TTC549 (cell line): Measurements from ENCODE around the gene MRPL11.
"Not testable (repeated sequence)": the region's sequence is repeated elsewhere in the genome, so short reads cannot be mapped to it uniquely, and the experiment has no call there.

Experiments
- FAIRE-seq: peaks from 2 replicates; lab custom pipeline; 2012; peaks lifted over from hg19 to GRCh38; lab: Jason Lieb, UNC

The MRPL11 gene

DNA sequence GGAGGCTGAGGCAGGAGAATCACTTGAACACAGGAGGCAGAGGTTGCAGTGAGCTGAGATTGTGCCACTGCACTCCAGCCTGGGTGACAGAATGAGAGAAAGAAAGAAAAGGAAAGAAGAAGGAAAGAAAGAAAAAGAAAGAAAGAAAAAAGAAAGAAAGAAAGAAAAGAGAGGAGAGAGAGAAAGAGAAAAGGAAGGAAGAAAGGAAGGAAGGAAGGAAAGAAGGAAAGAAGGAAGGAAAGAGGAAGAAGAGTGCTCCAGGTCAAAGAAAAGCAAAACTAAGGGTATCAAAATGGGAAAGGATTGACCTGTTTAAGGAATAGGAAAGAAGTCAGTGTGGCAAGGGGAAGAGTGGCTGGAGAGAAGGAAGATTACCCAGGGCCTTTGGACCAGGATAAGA, 7.4 kb downstream of the MRPL11 start:
- not testable (repeated sequence) for FAIRE-seq

GRCh38 chr11:66429983-66430602, 8.6 kb downstream of the MRPL11 start:
- FAIRE-seq, result no peak

GRCh38 chr11:66428933-66429332, 9.7 kb downstream of the MRPL11 start:
- FAIRE-seq, result no peak

DNA sequence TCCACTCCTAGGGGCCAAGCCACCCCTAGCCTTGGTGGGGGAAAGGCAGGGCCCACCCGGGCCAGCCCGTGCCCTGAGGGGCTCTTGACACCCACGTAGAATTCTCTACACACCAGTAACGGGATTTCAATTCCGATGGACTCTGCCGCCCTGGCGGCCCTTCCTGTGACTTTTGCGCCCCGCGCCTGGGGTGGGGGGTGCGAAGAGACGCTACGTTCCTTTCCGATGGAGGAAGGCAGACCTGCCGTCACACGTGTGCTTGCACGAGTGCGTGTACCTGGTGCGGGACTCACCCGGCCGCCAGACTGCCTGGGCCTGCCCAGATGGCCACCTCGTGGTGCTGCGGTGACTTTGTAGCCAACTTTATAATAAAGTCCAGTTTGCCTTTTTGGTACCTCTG, 12.3 kb downstream of the MRPL11 start:
- FAIRE-seq, result no peak

GRCh38 chr11:66421492-66422205, 17.0 kb downstream of the MRPL11 start:
- FAIRE-seq, result no peak

DNA sequence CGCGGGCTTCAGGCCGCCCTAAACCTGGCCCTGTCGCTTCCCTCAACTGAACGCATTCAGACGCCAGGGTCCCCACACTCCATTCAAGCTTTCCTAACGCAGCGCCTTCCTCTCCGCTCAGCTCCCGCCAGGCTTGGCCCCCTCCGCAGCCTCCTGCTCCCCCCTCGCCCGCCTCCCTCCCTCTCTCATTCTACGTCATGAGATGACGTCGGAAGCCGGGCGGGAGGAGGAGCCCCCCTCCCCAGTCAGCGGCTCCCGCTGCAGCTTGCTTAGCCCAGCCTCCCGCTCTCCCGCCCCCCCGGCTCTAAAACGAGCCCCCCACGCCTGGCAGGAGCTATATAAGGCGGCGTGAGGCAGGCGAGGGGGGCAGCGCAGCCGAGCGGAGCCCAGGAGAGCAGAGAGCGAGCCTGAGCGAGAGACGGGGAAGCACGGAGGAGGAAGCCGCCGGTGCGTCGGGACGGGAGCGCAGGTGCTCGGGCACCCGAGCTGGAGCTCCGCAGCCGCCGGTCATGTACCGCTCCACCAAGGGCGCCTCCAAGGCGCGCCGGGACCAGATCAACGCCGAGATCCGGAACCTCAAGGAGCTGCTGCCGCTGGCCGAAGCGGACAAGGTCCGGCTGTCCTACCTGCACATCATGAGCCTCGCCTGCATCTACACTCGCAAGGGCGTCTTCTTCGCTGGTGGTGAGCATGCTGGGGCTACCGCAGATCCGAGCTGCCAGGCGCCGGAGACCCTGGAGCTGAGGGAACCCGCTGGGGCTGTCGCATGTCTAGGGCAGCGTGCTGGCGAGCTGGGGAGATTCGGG, 17.8 kb downstream of the MRPL11 start, which contains the start of gene NPAS4:
Gene NPAS4 (plus strand): TSS at position 365 of the 806 bp plus-strand sequence. CDS start 145 bp downstream, at position 510.
- FAIRE-seq, result no peak

DNA sequence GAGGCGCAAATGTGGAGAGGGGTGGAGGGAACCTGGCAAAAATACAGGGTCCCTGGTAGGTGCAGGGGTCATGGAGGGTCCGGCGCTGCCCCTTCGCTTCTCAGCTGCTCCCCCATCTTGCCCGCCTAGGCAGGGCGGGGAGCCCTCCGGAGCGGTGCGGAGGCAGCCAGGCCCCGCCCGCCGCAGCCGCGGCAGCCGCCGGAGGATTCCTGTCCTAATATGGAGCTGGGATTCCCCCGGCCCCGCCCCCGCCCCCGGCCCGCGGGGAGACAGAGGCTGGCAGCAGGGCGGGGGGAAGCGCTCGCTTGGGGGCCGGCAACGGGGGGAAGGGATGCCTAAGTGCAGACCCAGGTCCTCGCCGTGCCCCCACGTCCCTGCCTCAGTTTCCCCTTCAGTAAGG, 18.8 kb downstream of the MRPL11 start:
- no peak for FAIRE-seq

- no peak for FAIRE-seq
These were observed 19.7 kb downstream of the MRPL11 start for GRCh38 chr11:66418986-66419308.

- FAIRE-seq, result no peak
These were observed 20.3 kb downstream of the MRPL11 start for GRCh38 chr11:66418168-66418985.

DNA sequence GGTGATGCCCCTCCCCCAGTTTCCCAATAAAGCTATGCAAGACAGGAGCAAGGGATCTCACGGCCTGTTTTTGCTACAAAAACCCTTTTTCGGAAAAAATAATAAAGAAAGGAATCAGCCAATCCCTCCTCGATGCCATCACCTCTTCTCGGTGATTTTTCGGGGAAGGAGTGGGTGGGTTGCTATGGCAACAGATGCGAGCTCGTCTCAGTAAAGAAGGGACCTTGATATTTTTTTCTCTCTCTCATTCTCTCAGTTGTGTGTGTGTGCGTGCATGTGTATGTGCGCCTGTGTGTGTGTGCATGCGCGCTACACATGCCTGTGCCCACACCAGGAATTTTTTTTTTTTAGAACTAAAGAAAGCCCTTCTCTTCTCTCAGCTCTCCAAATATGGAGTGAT, 21.6 kb downstream of the MRPL11 start:
- FAIRE-seq, result no peak

GRCh38 chr11:66415423-66415822, 23.2 kb downstream of the MRPL11 start:
- no peak for FAIRE-seq

DNA sequence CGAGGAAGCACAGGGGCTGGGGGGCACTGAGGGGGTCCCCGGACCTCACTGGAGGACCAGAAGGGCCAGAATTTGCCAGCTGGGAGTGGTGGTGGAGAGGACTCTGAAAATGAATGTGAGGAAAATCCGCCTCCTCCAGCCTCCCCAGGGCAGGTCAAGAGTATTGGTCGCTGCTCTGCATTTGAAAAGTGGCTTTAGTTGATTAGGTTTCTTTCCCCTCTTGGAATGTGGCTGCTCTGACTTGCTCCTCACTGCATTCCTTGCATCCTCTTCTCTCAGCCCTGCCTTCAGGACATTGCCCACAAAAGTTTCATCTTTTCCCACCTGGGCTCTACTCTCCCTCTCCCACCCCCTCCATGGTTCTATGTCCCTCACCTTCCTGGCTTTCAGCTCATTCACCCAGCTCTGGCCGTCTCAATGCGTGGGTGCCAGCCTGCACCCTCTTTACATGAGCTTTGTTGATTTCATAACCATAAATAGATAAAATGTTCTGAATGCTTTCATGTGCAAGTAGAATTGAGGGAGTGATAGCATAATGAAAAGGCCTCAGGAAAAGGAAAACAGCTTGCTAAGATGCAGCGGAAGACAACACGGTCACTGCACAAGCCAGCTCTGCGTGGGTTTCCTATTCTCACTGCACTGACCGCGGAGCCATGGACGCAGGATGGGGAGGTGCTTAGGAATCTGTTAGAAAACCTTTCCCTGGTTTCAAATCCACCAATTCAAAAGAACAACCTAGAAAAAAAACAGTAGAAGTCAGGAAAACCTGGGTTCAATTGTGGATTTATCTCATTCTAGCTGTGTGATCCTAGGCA, 24.3 kb downstream of the MRPL11 start:
- no peak for FAIRE-seq

DNA sequence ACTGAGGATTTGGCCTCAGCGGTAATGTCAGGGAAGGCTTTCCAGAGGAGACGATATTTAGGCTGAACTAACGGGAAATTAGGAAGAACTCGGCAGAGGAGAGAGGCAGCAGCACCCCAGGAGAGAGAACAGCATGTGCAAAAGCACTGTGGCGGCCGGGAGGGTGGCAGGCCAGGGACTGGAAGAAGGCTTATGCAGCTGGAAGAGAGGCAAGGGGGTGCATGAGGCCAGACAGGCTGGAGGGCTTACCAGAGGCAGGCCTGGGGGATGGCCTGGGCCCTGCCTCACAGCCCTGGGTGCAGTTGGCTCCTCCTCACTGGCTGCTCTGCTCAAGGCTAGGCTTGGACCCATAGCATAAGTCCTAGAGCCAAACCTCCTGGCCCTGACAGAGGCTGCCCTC, 25.5 kb downstream of the MRPL11 start:
- FAIRE-seq, result no peak

DNA sequence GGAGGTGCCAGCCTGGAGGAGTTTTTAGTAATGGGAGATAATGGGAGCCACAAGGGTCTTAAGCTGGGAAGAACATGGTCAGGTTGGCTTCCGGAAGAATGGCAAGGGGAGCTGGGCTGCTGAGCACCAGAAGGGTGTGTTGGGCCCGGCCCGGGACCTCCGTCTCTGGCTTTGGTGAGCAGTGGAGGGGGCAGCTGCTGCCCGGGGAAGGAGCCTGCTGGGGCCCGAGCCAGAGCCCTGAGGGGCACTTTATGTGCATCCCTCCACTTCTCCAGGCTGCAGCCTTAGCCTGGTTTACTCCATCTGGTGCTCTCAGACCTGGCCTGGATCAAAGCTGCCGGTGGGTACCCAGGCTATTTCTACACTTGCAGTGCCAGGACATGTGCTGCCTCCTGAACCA, 26.5 kb downstream of the MRPL11 start:
- no peak for FAIRE-seq

GRCh38 chr11:66411323-66411722, 27.3 kb downstream of the MRPL11 start:
- no peak for FAIRE-seq

DNA sequence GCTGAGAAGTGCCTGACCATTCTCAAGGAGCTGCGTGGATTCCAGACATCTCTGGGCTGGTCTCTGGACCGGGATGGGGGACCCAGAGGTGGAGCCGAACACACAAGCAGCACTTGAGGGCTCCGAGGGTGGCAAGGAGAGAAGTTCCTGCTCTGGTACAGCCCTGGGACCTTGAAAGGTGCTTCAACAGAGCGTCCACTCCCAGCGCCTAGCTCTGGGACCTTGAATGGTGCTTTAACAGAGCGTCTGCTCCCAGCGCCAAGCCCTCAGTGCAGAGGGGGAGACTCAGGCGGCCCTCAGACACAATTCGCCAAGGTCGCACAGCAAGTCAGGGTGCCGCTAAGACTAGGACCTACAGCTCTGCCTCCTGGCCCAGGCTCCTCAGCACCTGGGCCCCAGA, 28.5 kb downstream of the MRPL11 start:
- FAIRE-seq, result no peak

DNA sequence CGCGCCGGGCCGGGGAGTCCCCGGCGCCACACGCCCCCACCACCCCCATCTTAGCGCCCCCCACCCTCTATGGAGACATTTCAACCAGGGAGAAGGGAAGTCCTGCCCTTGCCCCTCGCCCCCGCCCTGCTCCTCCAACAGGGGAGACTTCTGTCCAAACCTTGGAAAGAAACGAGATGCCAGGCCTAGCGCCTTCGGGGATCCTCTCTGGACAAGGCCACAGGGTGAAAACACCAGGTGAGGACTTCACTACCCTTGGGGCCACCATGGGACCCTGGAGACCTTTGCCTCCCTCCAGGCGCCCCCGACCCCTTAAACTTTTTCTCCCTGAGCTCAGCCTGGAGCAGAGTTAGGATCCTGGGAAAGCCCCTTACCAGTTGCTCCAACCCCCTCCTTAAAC, 29.4 kb downstream of the MRPL11 start:
- no peak for FAIRE-seq

DNA sequence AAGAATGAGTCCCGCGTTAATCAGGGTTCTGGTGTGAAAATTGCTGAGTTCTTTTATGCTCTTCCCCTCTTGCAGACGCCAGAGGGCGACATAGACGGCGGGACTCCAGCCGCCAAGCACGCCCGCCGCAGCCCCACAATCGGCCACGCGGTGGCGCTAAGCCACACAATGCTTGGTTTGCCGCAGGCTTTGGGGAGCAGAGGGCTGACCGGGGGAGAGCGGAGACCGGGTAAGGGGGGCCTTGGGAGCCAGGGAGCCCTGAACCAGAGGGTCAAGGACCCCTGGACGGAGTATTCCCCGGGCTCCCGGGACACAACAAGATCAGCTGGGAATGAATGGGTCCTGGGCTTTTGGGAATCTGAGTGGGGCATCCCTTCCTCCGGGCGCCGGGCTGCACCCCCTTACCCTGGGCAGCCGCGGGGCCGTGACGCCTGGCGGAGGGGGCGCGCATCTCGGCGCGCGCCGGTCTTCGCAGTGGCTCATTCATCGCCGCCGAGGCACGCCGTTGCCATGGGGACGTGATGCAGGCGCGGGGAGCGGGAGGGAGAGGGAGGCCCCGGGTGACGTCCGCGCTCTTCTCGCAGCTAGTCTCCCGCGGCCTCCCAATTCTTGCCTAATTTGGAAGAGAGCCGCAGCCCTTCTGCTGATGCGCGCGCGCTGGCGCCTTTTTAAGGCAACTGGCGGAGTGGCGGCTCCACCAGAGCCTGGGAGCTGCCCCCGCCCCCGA, 30.0 kb downstream of the MRPL11 start:
- no peak for FAIRE-seq

DNA sequence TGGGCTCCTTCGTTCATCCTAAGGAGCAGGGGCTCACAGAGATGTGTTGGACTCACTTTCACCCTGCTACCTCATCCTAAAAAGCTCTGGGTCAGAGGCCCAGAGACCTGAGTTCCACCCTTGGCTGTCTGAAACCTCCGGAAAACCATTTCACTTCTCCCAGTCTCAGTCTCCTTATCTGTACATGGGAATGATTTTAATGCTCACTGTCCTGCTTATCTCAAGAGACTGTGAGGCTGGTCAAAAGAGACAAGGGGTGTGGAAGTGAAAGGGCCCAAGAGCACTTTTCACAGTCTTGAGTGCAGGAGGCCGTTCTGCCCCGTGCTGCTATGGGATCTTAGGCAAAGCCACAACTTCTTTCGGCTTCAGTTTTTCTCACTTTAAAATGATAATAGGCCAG, 31.0 kb downstream of the MRPL11 start:
- FAIRE-seq, result no peak

- FAIRE-seq, result no peak
These were observed 44.7 kb downstream of the MRPL11 start for GRCh38 chr11:66393954-66394353.

- FAIRE-seq, result no peak
These were observed 47.3 kb downstream of the MRPL11 start for GRCh38 chr11:66391322-66391721.
